HepG2 (cell line): ENCODE measurements around the gene STKLD1. TPM values are rescaled to one million over a fixed set of nuclear protein-coding genes. Genes with fewer than 3 reads are reported as not detected.
A peak's percentile ranks its signal among the peaks of the same experiment; 100 is the strongest.

Experiments used
- KAT2B ChIP-seq: fragments of 150-350 bp; IDR thresholded peaks from 2 replicates; pipeline ENCODE4 v1.6.1; 2014; ENCODE audit warnings: low read depth, low read length, borderline replicate concordance
- KAT8 ChIP-seq: IDR thresholded peaks from 2 replicates; pipeline ENCODE4 v1.6.1; 2016; ENCODE audit warnings: missing genetic modification reagents, missing compliant biosample characterization
- MATR3 ChIP-seq: sonication (generic); formaldehyde crosslinking; IDR thresholded peaks from 2 replicates; pipeline ENCODE4 v1.4.0; 2020; ENCODE audit warnings: missing genetic modification reagents
- SALL1 ChIP-seq: sonication (generic); formaldehyde crosslinking; IDR thresholded peaks from 2 replicates; pipeline ENCODE4 v1.8.0; 2022; ENCODE audit warnings: mild to moderate bottlenecking, missing genetic modification reagents
- SRSF1 ChIP-seq: fragments of 200-400 bp; formaldehyde crosslinking; optimal IDR thresholded peaks from 2 replicates; pipeline ENCODE3; 2017; ENCODE audit warnings: mild to moderate bottlenecking, low read depth, low read length, moderate library complexity
- ZNF207 ChIP-seq: fragments of 450-650 bp; IDR thresholded peaks from 2 replicates; pipeline ENCODE4 v1.6.1; 2016; ENCODE audit warnings: antibody characterized with exemption, borderline replicate concordance
- ZNF501 ChIP-seq: sonication (generic); formaldehyde crosslinking; IDR thresholded peaks from 2 replicates; pipeline ENCODE4 v1.5.1; 2020; ENCODE audit warnings: mild to moderate bottlenecking, moderate library complexity, missing genetic modification reagents
- ZNF570 ChIP-seq: sonication (generic); formaldehyde crosslinking; IDR thresholded peaks from 2 replicates; pipeline ENCODE4 v1.4.0; 2020; ENCODE audit warnings: mild to moderate bottlenecking, missing genetic modification reagents, borderline replicate concordance
- polyA plus RNA-seq, 8 experiments: library from polyadenylated mRNA; depleted of rRNA in 3 of 8; stranded (reverse) in 7 of 8; unstranded in 1 of 8; fragments of >200 nt; fragmentation: Illumina TruSeq in 4 of 8; extraction: Trizol in 4 of 8; gene quantifications; 2 replicates each; pipeline versions ENCODE4 v1.2.1 to v1.2.3, GENCODE V29; 2011 to 2016; ENCODE audit warnings: low read depth in 4 of 8, missing spikeins in 1 of 8, mixed read lengths in 1 of 8; ENCODE audit not compliant: insufficient read depth in 1 of 8
- total RNA-seq, 5 experiments: library from RNA; depleted of rRNA; stranded (reverse); fragments of >200 nt; fragmentation: Illumina TruSeq; extraction: Trizol; gene quantifications; 2 replicates each; pipeline ENCODE4 v1.2.3, GENCODE V29; 2016; ENCODE audit warnings: low read depth in 1 of 5
- TF ChIP-seq, protein P1 (sequence below): sonication (generic); formaldehyde crosslinking; IDR thresholded peaks from 2 replicates; pipeline ENCODE4 v1.8.1; 2023; ENCODE audit warnings: missing genetic modification reagents, inconsistent platforms, borderline replicate concordance
- TF ChIP-seq, protein P2 (sequence below): IDR thresholded peaks from 2 replicates; pipeline ENCODE4 v1.6.1; 2016; ENCODE audit warnings: control low read depth
- TF ChIP-seq, protein P3 (sequence below): sonication (generic); formaldehyde crosslinking; IDR thresholded peaks from 2 replicates; pipeline ENCODE4 v1.4.0; 2020; ENCODE audit warnings: low read depth, missing genetic modification reagents
- TF ChIP-seq, protein P4 (sequence below): sonication (generic); formaldehyde crosslinking; conservative IDR thresholded peaks from 2 replicates; pipeline ENCODE4 v1.4.0; 2020; ENCODE audit warnings: mild to moderate bottlenecking, missing genetic modification reagents, moderate library complexity
- TF ChIP-seq, protein P5 (sequence below): sonication (generic); formaldehyde crosslinking; IDR thresholded peaks from 2 replicates; pipeline ENCODE4 v1.5.1; 2020; ENCODE audit warnings: mild to moderate bottlenecking, missing genetic modification reagents, borderline replicate concordance

The STKLD1 gene
- total and polyA plus RNA-seq, 2 of the 13 experiments (the other 11 are each of a cell fraction or from before 2014, with no cell fraction given), result 1.5 to 2.2 TPM

DNA sequence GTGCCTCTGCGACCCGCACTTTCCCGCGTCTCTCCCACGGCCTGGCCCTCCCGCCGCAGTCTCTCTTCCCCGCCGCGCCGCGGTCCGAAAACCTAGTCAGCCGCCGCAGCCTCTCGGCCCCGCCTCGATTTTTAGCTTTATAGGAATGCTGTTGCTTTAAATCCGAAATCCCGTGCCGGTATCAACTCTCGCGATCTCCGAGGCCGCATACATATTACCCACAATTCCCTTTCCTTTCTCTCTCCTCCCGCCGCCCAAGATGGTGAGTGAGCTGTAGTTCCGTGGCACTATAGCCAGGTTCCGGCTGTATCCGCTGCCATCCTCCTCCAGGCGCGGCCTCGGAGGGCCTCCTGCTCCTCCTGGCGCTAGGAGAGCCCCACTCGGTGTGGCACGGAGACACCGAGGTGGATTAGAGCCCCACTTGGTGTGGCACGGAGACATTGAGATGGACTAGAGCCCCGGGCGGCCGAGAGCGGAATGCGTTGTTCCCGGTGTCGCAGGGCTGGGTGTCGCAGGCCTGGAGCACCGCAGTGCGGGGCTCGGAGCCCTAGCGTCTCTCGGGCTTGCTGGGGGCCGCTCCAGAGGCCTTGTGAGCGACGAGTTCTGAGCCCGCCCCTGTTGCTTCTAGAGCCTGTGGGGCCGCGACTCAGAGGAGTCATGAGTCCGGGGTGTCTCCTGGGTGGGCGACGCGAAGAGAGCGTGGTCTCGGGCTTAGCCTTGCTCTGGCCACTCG lies 28.0 kb upstream of the STKLD1 start, which contains the start of the genes MED22 and RPL7A (continued):
- TF ChIP-seq, protein P1, sequence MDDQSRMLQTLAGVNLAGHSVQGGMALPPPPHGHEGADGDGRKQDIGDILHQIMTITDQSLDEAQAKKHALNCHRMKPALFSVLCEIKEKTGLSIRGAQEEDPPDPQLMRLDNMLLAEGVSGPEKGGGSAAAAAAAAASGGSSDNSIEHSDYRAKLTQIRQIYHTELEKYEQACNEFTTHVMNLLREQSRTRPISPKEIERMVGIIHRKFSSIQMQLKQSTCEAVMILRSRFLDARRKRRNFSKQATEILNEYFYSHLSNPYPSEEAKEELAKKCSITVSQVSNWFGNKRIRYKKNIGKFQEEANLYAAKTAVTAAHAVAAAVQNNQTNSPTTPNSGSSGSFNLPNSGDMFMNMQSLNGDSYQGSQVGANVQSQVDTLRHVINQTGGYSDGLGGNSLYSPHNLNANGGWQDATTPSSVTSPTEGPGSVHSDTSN, result no peak
- TF ChIP-seq SRSF1, result no peak
- TF ChIP-seq SALL1 (CRISPR knock-in tag), result peak; percentile 91
- TF ChIP-seq ZNF570 (CRISPR knock-in tag), result no peak
- TF ChIP-seq, protein P2, sequence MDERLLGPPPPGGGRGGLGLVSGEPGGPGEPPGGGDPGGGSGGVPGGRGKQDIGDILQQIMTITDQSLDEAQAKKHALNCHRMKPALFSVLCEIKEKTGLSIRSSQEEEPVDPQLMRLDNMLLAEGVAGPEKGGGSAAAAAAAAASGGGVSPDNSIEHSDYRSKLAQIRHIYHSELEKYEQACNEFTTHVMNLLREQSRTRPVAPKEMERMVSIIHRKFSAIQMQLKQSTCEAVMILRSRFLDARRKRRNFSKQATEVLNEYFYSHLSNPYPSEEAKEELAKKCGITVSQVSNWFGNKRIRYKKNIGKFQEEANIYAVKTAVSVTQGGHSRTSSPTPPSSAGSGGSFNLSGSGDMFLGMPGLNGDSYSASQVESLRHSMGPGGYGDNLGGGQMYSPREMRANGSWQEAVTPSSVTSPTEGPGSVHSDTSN (CRISPR knock-in tag), result no peak
- TF ChIP-seq ZNF501, result peak; percentile 95
- TF ChIP-seq, protein P3, sequence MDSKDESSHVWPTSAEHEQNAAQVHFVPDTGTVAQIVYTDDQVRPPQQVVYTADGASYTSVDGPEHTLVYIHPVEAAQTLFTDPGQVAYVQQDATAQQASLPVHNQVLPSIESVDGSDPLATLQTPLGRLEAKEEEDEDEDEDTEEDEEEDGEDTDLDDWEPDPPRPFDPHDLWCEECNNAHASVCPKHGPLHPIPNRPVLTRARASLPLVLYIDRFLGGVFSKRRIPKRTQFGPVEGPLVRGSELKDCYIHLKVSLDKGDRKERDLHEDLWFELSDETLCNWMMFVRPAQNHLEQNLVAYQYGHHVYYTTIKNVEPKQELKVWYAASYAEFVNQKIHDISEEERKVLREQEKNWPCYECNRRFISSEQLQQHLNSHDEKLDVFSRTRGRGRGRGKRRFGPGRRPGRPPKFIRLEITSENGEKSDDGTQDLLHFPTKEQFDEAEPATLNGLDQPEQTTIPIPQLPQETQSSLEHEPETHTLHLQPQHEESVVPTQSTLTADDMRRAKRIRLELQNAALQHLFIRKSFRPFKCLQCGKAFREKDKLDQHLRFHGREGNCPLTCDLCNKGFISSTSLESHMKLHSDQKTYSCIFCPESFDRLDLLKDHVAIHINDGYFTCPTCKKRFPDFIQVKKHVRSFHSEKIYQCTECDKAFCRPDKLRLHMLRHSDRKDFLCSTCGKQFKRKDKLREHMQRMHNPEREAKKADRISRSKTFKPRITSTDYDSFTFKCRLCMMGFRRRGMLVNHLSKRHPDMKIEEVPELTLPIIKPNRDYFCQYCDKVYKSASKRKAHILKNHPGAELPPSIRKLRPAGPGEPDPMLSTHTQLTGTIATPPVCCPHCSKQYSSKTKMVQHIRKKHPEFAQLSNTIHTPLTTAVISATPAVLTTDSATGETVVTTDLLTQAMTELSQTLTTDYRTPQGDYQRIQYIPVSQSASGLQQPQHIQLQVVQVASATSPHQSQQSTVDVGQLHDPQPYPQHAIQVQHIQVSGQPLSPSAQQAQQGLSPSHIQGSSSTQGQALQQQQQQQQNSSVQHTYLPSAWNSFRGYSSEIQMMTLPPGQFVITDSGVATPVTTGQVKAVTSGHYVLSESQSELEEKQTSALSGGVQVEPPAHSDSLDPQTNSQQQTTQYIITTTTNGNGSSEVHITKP (CRISPR knock-in tag), result 0 out of 2 replicates have a peak, but pooled peaks have one; percentile 48
- no peak for TF ChIP-seq KAT2B
- TF ChIP-seq KAT8, result peak; percentile 92
- TF ChIP-seq, protein P4, sequence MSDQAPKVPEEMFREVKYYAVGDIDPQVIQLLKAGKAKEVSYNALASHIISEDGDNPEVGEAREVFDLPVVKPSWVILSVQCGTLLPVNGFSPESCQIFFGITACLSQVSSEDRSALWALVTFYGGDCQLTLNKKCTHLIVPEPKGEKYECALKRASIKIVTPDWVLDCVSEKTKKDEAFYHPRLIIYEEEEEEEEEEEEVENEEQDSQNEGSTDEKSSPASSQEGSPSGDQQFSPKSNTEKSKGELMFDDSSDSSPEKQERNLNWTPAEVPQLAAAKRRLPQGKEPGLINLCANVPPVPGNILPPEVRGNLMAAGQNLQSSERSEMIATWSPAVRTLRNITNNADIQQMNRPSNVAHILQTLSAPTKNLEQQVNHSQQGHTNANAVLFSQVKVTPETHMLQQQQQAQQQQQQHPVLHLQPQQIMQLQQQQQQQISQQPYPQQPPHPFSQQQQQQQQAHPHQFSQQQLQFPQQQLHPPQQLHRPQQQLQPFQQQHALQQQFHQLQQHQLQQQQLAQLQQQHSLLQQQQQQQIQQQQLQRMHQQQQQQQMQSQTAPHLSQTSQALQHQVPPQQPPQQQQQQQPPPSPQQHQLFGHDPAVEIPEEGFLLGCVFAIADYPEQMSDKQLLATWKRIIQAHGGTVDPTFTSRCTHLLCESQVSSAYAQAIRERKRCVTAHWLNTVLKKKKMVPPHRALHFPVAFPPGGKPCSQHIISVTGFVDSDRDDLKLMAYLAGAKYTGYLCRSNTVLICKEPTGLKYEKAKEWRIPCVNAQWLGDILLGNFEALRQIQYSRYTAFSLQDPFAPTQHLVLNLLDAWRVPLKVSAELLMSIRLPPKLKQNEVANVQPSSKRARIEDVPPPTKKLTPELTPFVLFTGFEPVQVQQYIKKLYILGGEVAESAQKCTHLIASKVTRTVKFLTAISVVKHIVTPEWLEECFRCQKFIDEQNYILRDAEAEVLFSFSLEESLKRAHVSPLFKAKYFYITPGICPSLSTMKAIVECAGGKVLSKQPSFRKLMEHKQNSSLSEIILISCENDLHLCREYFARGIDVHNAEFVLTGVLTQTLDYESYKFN, result no peak
- TF ChIP-seq, protein P5, sequence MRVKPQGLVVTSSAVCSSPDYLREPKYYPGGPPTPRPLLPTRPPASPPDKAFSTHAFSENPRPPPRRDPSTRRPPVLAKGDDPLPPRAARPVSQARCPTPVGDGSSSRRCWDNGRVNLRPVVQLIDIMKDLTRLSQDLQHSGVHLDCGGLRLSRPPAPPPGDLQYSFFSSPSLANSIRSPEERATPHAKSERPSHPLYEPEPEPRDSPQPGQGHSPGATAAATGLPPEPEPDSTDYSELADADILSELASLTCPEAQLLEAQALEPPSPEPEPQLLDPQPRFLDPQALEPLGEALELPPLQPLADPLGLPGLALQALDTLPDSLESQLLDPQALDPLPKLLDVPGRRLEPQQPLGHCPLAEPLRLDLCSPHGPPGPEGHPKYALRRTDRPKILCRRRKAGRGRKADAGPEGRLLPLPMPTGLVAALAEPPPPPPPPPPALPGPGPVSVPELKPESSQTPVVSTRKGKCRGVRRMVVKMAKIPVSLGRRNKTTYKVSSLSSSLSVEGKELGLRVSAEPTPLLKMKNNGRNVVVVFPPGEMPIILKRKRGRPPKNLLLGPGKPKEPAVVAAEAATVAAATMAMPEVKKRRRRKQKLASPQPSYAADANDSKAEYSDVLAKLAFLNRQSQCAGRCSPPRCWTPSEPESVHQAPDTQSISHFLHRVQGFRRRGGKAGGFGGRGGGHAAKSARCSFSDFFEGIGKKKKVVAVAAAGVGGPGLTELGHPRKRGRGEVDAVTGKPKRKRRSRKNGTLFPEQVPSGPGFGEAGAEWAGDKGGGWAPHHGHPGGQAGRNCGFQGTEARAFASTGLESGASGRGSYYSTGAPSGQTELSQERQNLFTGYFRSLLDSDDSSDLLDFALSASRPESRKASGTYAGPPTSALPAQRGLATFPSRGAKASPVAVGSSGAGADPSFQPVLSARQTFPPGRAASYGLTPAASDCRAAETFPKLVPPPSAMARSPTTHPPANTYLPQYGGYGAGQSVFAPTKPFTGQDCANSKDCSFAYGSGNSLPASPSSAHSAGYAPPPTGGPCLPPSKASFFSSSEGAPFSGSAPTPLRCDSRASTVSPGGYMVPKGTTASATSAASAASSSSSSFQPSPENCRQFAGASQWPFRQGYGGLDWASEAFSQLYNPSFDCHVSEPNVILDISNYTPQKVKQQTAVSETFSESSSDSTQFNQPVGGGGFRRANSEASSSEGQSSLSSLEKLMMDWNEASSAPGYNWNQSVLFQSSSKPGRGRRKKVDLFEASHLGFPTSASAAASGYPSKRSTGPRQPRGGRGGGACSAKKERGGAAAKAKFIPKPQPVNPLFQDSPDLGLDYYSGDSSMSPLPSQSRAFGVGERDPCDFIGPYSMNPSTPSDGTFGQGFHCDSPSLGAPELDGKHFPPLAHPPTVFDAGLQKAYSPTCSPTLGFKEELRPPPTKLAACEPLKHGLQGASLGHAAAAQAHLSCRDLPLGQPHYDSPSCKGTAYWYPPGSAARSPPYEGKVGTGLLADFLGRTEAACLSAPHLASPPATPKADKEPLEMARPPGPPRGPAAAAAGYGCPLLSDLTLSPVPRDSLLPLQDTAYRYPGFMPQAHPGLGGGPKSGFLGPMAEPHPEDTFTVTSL (CRISPR knock-in tag), result no peak
- no peak for TF ChIP-seq MATR3 (CRISPR knock-in tag)
- TF ChIP-seq ZNF207, result no peak
